GM12878 (cell line): ENCODE results near the gene IFNA21. TPM values are rescaled to one million over a fixed set of nuclear protein-coding genes. Genes with fewer than 3 reads are reported as not detected.

Source experiments
- ATAC-seq: fragments of 200-7000 bp; cut with Tn5 transposase; 3 replicates; pipeline ENCODE4 v1.9.1; 2020; ENCODE audit warnings: mild to moderate bottlenecking, moderate library complexity
- BruUV-seq: library from RNA; stranded (reverse); fragments of 400-500 nt; replicated peaks from 2 replicates; lab custom pipeline; 2021; lab: Mats Ljungman, UMichigan
- CTCF ChIA-PET: fragments of 300-600 bp; sonication (Branson Sonifier 250); formaldehyde crosslinking; extraction: SDS; loops from one replicate; lab custom pipeline; 2021; ENCODE audit warnings: inconsistent platforms; lab: Yijun Ruan, JAX
- POLR2A ChIA-PET: fragments of 350-600 bp; formaldehyde crosslinking; extraction: SDS; loops from one replicate; lab custom pipeline; 2021; ENCODE audit warnings: inconsistent platforms; lab: Charles Lee
- RAD21 ChIA-PET: fragments of 300-600 bp; sonication (Branson Sonifier 250); formaldehyde crosslinking; loops from one replicate; lab custom pipeline; 2023; ENCODE audit warnings: antibody characterized with exemption; ENCODE audit not compliant: unreplicated experiment; lab: Charles Lee
- SMC1A ChIA-PET: fragments of 300-600 bp; sonication (Branson Sonifier 250); formaldehyde crosslinking; loops from one replicate; lab custom pipeline; 2023; ENCODE audit not compliant: unreplicated experiment, uncharacterized antibody; lab: Charles Lee
- DNase-seq: peaks from one replicate; pipeline ENCODE4 v3.0.0-alpha.2; 2011; ENCODE audit warnings: low read depth, low spot score
- FAIRE-seq: peaks from 3 replicates; lab custom pipeline; 2011; peaks lifted over from hg19 to GRCh38; lab: Jason Lieb, UNC
- H2AFZ ChIP-seq: 2 replicates; pipeline ENCODE4 v1.6.0; 2011; ENCODE audit warnings: low read depth, low read length, control low read depth; ENCODE audit not compliant: control insufficient read depth
- H3K27ac ChIP-seq: 2 replicates; pipeline ENCODE4 v1.5.1; 2011; ENCODE audit warnings: control low read depth; ENCODE audit not compliant: control insufficient read depth, insufficient read depth
- H3K27me3 ChIP-seq, 2 experiments: replicated peaks in 1 of 2; 2 replicates each; pipeline versions ENCODE4 v1.6.0 to v1.6.1; 2011; ENCODE audit warnings: low read length in 1 of 2; ENCODE audit not compliant: control insufficient read depth in 2 of 2, insufficient read depth in 2 of 2
- H3K36me3 ChIP-seq, 2 experiments: 2 replicates each; pipeline ENCODE4 v1.5.1; 2011; ENCODE audit warnings: low read length in 1 of 2; ENCODE audit not compliant: control insufficient read depth in 2 of 2, insufficient read depth in 2 of 2
- H3K4me1 ChIP-seq: 2 replicates; pipeline ENCODE4 v1.6.1; 2011; ENCODE audit warnings: mild to moderate bottlenecking, low read length, moderate library complexity, mixed read lengths; ENCODE audit not compliant: control insufficient read depth, insufficient read depth
- H3K4me2 ChIP-seq: 2 replicates; pipeline ENCODE4 v1.6.0; 2011; ENCODE audit warnings: control low read depth; ENCODE audit not compliant: control insufficient read depth, insufficient read depth
- H3K4me3 ChIP-seq: fragments of 200-600 bp; sonication (generic); 2 replicates; pipeline ENCODE4 v1.5.1; 2016
- H3K79me2 ChIP-seq: 2 replicates; pipeline ENCODE4 v1.6.0; 2011; ENCODE audit warnings: low read length; ENCODE audit not compliant: control insufficient read depth, insufficient read depth
- H3K9ac ChIP-seq: 2 replicates; pipeline ENCODE4 v1.8.0; 2011; ENCODE audit warnings: low read length, control low read depth, mixed read lengths; ENCODE audit not compliant: control insufficient read depth, insufficient read depth
- H3K9me3 ChIP-seq: replicated peaks from 3 replicates; pipeline ENCODE4 v1.5.1; 2011; ENCODE audit warnings: mild to moderate bottlenecking, low read length; ENCODE audit not compliant: control insufficient read depth, insufficient read depth
- H4K20me1 ChIP-seq: 2 replicates; pipeline ENCODE4 v1.6.0; 2011; ENCODE audit not compliant: control insufficient read depth, insufficient read depth
- CHD2 ChIP-seq: IDR thresholded peaks from 2 replicates; pipeline ENCODE4 v1.6.1; 2011; ENCODE audit warnings: low read depth, low read length, improper control_type of control experiment, borderline replicate concordance
- CHD4 ChIP-seq: fragments of 200-600 bp; sonication (generic); IDR thresholded peaks from 2 replicates; pipeline ENCODE4 v1.6.1; 2016; ENCODE audit warnings: mild to moderate bottlenecking
- CREB1 ChIP-seq: IDR thresholded peaks from 2 replicates; pipeline ENCODE4 v1.6.1; 2012; ENCODE audit warnings: low read depth, mild to moderate bottlenecking, inconsistent platforms
- CTCF ChIP-seq, 3 experiments: IDR thresholded peaks in 2 of 3; conservative IDR thresholded peaks in 1 of 3; 2 replicates each; pipeline ENCODE4 v1.5.1; 2011; ENCODE audit warnings: low read depth in 3 of 3, low read length in 3 of 3, mild to moderate bottlenecking in 3 of 3, control low read depth in 2 of 3, moderate library complexity in 2 of 3, inconsistent platforms in 1 of 3, mixed read lengths in 1 of 3; ENCODE audit not compliant: control insufficient read depth in 2 of 3, insufficient read depth in 1 of 3; ENCODE audit errors: extremely low read depth in 1 of 3
- FOS ChIP-seq: IDR thresholded peaks from 3 replicates; pipeline ENCODE4 v1.6.1; 2011; ENCODE audit warnings: borderline replicate concordance; ENCODE audit not compliant: insufficient read length; ENCODE audit errors: extremely low read depth
- GABPA ChIP-seq: IDR thresholded peaks from 2 replicates; pipeline ENCODE4 v1.6.1; 2014; ENCODE audit warnings: antibody characterized with exemption, low read depth, mild to moderate bottlenecking, inconsistent platforms
- IKZF1 ChIP-seq: fragments of 450-650 bp; conservative IDR thresholded peaks from 2 replicates; pipeline ENCODE4 v1.6.1; 2017; ENCODE audit warnings: antibody characterized with exemption, mild to moderate bottlenecking
- IRF3 ChIP-seq: fragments of 450-650 bp; IDR thresholded peaks from 2 replicates; pipeline ENCODE4 v1.6.1; 2014; ENCODE audit warnings: mild to moderate bottlenecking
- MTA2 ChIP-seq: fragments of 450-650 bp; IDR thresholded peaks from 2 replicates; pipeline ENCODE4 v1.6.1; 2016; ENCODE audit warnings: low read depth, mild to moderate bottlenecking, moderate library complexity
- NBN ChIP-seq: fragments of 450-650 bp; IDR thresholded peaks from 2 replicates; pipeline ENCODE4 v1.6.1; 2016
- PAX8 ChIP-seq: fragments of 450-650 bp; IDR thresholded peaks from 2 replicates; pipeline ENCODE4 v1.6.1; 2017; ENCODE audit warnings: mild to moderate bottlenecking, moderate library complexity
- PBX3 ChIP-seq: IDR thresholded peaks from 2 replicates; pipeline ENCODE4 v1.6.1; 2011; ENCODE audit warnings: mild to moderate bottlenecking, low read depth, low read length, moderate library complexity; ENCODE audit not compliant: insufficient replicate concordance
- POU2F2 ChIP-seq: IDR thresholded peaks from 3 replicates; pipeline ENCODE4 v1.6.1; 2011; ENCODE audit warnings: low read depth, mild to moderate bottlenecking, low read length, borderline replicate concordance
- PRDM15 ChIP-seq: fragments of 450-650 bp; formaldehyde crosslinking; IDR thresholded peaks from 2 replicates; pipeline ENCODE4 v1.4.0; 2020; ENCODE audit warnings: mild to moderate bottlenecking, moderate library complexity
- WGBS: methylation state at CpG from one replicate; pipeline ENCODE4 v1.1.6; 2016; ENCODE audit warnings: low lambda C conversion rate; ENCODE audit not compliant: insufficient replicate concordance, insufficient coverage; ENCODE audit errors: missing lambda C conversion rate; 5-methylcytosine and 5-hydroxymethylcytosine counted together
- in situ Hi-C: fragments of 300-500 bp; cut with MboI; formaldehyde crosslinking; loops from 9 replicates; pipeline ENCODE4 v1.14.3; 2018; ENCODE audit warnings: mixed read lengths
- intact Hi-C: fragments of 100-400 bp; cut with micrococcal nuclease; formaldehyde crosslinking; loops from one replicate; pipeline ENCODE4 v1.14.2; 2022; ENCODE audit not compliant: unreplicated experiment
- polyA plus RNA-seq, 11 experiments: library from polyadenylated mRNA; depleted of rRNA in 4 of 11; unstranded in 6 of 11; stranded (reverse) in 5 of 11; fragments of >200 nt; fragmentation: Nextera tagmentation in 4 of 11; fragmentation: Illumina TruSeq in 1 of 11; extraction: Ambion mirVana in 4 of 11; extraction: Trizol in 1 of 11; gene quantifications; 1 replicate in 1 of 11; 2 replicates in 10 of 11; pipeline versions ENCODE4 v1.2.1 to v1.2.3, GENCODE V29; 2011 to 2016; ENCODE audit warnings: inconsistent platforms in 2 of 11, missing spikeins in 2 of 11, low read depth in 1 of 11
- total RNA-seq, 4 experiments: library from RNA; depleted of rRNA in 3 of 4; stranded (reverse); fragments of >200 nt in 3 of 4; fragmentation: Illumina TruSeq in 1 of 4; extraction: Trizol in 1 of 4; gene quantifications; 2 replicates each; pipeline versions ENCODE4 v1.2.1 to v1.2.3, GENCODE V29; 2013 to 2021

IFNA21 gene
- total and polyA plus RNA-seq, 10 of the 15 experiments (the other 5 are each of a cell fraction or from before 2014, with no cell fraction given) = not detected

GRCh38 chr9:21154018-21154608 lies 12.3 kb downstream of the IFNA21 start:
- Histone ChIP-seq H3K9me3 (no peaks in the 10 kb centered on the region), H3K4me1 (no peaks in the 10 kb centered on the region), H3K79me2 (no peaks in the 10 kb centered on the region), H3K4me2 (peak overlapping the region; percentile 30; the same call in 1 of the 2 replicates), H3K27me3 (no peaks in the 10 kb centered on the region), H3K36me3 (no peaks in the 10 kb centered on the region), H2AFZ (peak overlapping the region; percentile 78), H3K4me3 (no peak overlapping the region), H3K27ac (no peak overlapping the region), H3K9ac (no peak overlapping the region), H4K20me1 (no peaks in the 10 kb centered on the region)
- in situ Hi-C loops (no loop called here), intact Hi-C loops (no loop called here)
- BruUV-seq = no TSS peak
- peak; percentile 94 for FAIRE-seq
- POLR2A ChIA-PET = no interaction called here
- 2% methylated on average over 3 of the region's 3 CpGs for WGBS
- peak; percentile 94 for ATAC-seq
- SMC1A ChIA-PET = interaction anchor here (1.1 to 1.4 kb wide), 5 partner anchors 9 to 175 kb away, joined by 3 to 5 read pairs (median 3); no protein-coding TSS in a partner anchor
- RAD21 ChIA-PET = no interaction called here
- no peak for DNase-seq
- CTCF ChIA-PET = interaction anchor here (0.8 to 3.2 kb wide), 10 partner anchors 9 to 555 kb away, joined by 3 to 13 read pairs (median 4); partner anchors contain the start of gene IFNW1
- TF ChIP-seq PBX3 = no peak
- TF ChIP-seq CTCF (IDR thresholded peaks at IDR 0.05 in 2 of 3, conservative IDR thresholded peaks at IDR 0.05 in 1 of 3; ENCODE audit: control insufficient read depth in 2 of 3, extremely low read depth in 1 of 3, insufficient read depth in 1 of 3, low read depth in 3 of 3, low read length in 3 of 3) = peak; percentile 37 to 55 (median 44); a peak in 5 of 6 replicates
- peak; percentile 43; the same call in 1 of the 2 replicates for TF ChIP-seq IKZF1
- no peak for TF ChIP-seq FOS
- no peak for TF ChIP-seq CREB1
- no peak for TF ChIP-seq CHD2
- TF ChIP-seq CHD4 = no peak
- TF ChIP-seq GABPA = no peak
- no peak for TF ChIP-seq PRDM15 (CRISPR knock-in tag)
- TF ChIP-seq POU2F2 = no peak
- TF ChIP-seq IRF3 = no peak
- TF ChIP-seq PAX8 = no peak
- TF ChIP-seq NBN = no peak
- peak; percentile 74; the same call in 1 of the 2 replicates for TF ChIP-seq MTA2
